B cell (primary cell): Measurements from ENCODE around the gene CTBP2.

ENCODE experiments used
- EZH2 ChIP-seq: IDR thresholded peaks from 2 replicates; pipeline ENCODE4 v1.6.1; 2012; ENCODE audit warnings: borderline replicate concordance, low read depth, mild to moderate bottlenecking, moderate library complexity, low read length; ENCODE audit not compliant: insufficient read depth, poor library complexity, severe bottlenecking
- TF ChIP-seq, protein P1 (sequence below): fragments of 200-600 bp; IDR thresholded peaks from one replicate; pipeline ENCODE4 v1.8.0; 2022; ENCODE audit warnings: antibody characterized with exemption, mild to moderate bottlenecking

DNA sequence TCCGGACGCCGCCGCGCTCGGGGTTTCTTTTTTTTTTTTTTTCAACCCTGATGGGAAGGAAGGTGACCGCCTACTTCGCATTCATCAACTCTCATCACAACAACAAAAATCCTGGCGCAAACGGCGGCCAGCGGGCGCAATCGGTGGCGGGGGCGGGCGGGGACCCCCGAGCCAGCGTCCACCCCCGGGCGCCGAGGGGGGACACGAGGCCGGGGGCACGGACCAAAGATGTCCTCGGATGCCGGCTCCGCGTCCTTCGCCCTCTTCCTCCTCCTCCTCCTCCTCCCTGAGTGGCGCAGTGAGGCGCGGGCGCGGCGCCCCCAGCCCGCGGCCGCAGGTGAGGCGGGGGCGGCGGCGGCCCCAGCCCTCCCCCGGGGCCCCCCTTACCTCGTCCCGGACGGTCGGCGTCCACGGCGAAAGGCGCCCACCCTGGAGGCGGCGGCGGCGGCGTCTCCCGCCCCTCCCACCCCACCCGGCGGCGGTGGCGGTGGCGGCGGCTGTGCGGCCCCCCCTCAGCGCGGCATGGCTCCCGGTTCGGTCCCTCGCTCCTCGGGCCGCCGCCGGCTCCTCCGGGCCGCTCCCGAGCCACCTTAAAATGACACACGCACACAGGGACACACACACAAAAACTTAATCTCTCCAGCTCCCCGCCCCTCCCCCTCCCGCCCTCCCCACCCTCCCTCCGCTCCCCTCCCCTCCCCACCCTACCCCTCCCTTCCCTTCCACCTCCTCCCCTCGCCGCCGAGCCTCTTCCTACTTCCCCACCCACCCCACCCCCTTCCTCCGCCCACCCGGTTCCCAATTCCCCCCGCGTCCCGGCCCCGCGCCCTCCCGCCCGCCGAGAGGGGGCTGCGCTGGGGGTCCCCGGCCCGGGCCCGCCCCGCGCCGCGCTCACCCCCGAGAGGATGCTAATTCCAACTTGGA is at the start of gene CTBP2:
- TF ChIP-seq, protein P1, sequence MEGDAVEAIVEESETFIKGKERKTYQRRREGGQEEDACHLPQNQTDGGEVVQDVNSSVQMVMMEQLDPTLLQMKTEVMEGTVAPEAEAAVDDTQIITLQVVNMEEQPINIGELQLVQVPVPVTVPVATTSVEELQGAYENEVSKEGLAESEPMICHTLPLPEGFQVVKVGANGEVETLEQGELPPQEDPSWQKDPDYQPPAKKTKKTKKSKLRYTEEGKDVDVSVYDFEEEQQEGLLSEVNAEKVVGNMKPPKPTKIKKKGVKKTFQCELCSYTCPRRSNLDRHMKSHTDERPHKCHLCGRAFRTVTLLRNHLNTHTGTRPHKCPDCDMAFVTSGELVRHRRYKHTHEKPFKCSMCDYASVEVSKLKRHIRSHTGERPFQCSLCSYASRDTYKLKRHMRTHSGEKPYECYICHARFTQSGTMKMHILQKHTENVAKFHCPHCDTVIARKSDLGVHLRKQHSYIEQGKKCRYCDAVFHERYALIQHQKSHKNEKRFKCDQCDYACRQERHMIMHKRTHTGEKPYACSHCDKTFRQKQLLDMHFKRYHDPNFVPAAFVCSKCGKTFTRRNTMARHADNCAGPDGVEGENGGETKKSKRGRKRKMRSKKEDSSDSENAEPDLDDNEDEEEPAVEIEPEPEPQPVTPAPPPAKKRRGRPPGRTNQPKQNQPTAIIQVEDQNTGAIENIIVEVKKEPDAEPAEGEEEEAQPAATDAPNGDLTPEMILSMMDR, result no peak
- no peak for TF ChIP-seq EZH2
